WTC11 (cell line): ENCODE measurements around the gene CELSR3. TPM values are rescaled to one million over a fixed set of nuclear protein-coding genes. Genes with fewer than 3 reads are reported as not detected.

Experiments
- ATAC-seq: fragments of 200-7000 bp; cut with Tn5 transposase; 2 replicates; pipeline ENCODE4 v1.10.0; 2021; ENCODE audit warnings: mild to moderate bottlenecking, moderate library complexity
- CTCF ChIA-PET: fragments of 300-600 bp; sonication (Branson Sonifier 250); formaldehyde crosslinking; loops from one replicate; lab custom pipeline; 2021; ENCODE audit warnings: antibody characterized with exemption; lab: Charles Lee
- POLR2A ChIA-PET: fragments of 350-600 bp; sonication (Branson Sonifier 250); formaldehyde crosslinking; loops from one replicate; lab custom pipeline; 2021; ENCODE audit warnings: antibody characterized with exemption; lab: Charles Lee
- DNase-seq: peaks from one replicate; pipeline ENCODE4 v3.0.0; 2021; ENCODE audit warnings: low spot score
- H3K27ac Mint-ChIP-seq: 2 replicates; pipeline ENCODE4 v1.8.0; 2021; ENCODE audit warnings: mixed read lengths
- H3K27me3 Mint-ChIP-seq: 2 replicates; pipeline ENCODE4 v1.8.0; 2021; ENCODE audit warnings: low read depth, mild to moderate bottlenecking, moderate library complexity, mixed read lengths
- H3K36me3 Mint-ChIP-seq: 2 replicates; pipeline ENCODE4 v1.8.0; 2021; ENCODE audit warnings: mixed read lengths
- H3K4me1 Mint-ChIP-seq: 2 replicates; pipeline ENCODE4 v1.8.0; 2022; ENCODE audit warnings: mixed read lengths
- H3K4me3 Mint-ChIP-seq: 2 replicates; pipeline ENCODE4 v1.8.0; 2021; ENCODE audit warnings: mild to moderate bottlenecking, moderate library complexity, mixed read lengths
- H3K9me3 Mint-ChIP-seq: 2 replicates; pipeline ENCODE4 v1.8.0; 2021; ENCODE audit warnings: mixed read lengths
- ATF1 ChIP-seq: sonication (generic); formaldehyde crosslinking; IDR thresholded peaks from 2 replicates; pipeline ENCODE4 v1.8.1; 2023; ENCODE audit warnings: mild to moderate bottlenecking, moderate library complexity, missing genetic modification reagents
- E2F5 ChIP-seq: sonication (generic); formaldehyde crosslinking; IDR thresholded peaks from 2 replicates; pipeline ENCODE4 v1.8.1; 2022; ENCODE audit warnings: mild to moderate bottlenecking, moderate library complexity, missing genetic modification reagents
- ELF4 ChIP-seq: sonication (generic); formaldehyde crosslinking; IDR thresholded peaks from 2 replicates; pipeline ENCODE4 v1.8.1; 2022; ENCODE audit warnings: low read depth, mild to moderate bottlenecking, moderate library complexity, missing genetic modification reagents
- ERG ChIP-seq: fragments of 250-450 bp; sonication (Bioruptor Pico); IDR thresholded peaks from 2 replicates; pipeline ENCODE4 v1.8.0; 2021; ENCODE audit warnings: mild to moderate bottlenecking
- FOXJ3 ChIP-seq: sonication (generic); formaldehyde crosslinking; IDR thresholded peaks from 2 replicates; pipeline ENCODE4 v1.9.0; 2021; ENCODE audit warnings: missing genetic modification reagents, mild to moderate bottlenecking, borderline replicate concordance
- FOXK1 ChIP-seq: sonication (generic); formaldehyde crosslinking; IDR thresholded peaks from 2 replicates; pipeline ENCODE4 v1.8.0; 2022; ENCODE audit warnings: mild to moderate bottlenecking, moderate library complexity, missing genetic modification reagents
- IRF2 ChIP-seq: sonication (generic); formaldehyde crosslinking; IDR thresholded peaks from 2 replicates; pipeline ENCODE4 v1.8.0; 2022; ENCODE audit warnings: low read depth, missing genetic modification reagents, borderline replicate concordance
- RELA ChIP-seq: sonication (generic); formaldehyde crosslinking; IDR thresholded peaks from 2 replicates; pipeline ENCODE4 v1.8.1; 2022; ENCODE audit warnings: missing genetic modification reagents, mild to moderate bottlenecking, borderline replicate concordance
- TEAD4 ChIP-seq: sonication (generic); formaldehyde crosslinking; IDR thresholded peaks from 2 replicates; pipeline ENCODE4 v1.8.0; 2022; ENCODE audit warnings: mild to moderate bottlenecking, missing genetic modification reagents
- USF1 ChIP-seq: sonication (generic); formaldehyde crosslinking; IDR thresholded peaks from 2 replicates; pipeline ENCODE4 v1.8.0; 2022; ENCODE audit warnings: mild to moderate bottlenecking, missing genetic modification reagents
- ZNF121 ChIP-seq: sonication (generic); formaldehyde crosslinking; IDR thresholded peaks from 2 replicates; pipeline ENCODE4 v1.8.0; 2023; ENCODE audit warnings: missing genetic modification reagents
- ZNF138 ChIP-seq: sonication (generic); formaldehyde crosslinking; conservative IDR thresholded peaks from 2 replicates; pipeline ENCODE4 v1.8.1; 2022; ENCODE audit warnings: mild to moderate bottlenecking, moderate library complexity, missing genetic modification reagents
- ZNF232 ChIP-seq: sonication (generic); formaldehyde crosslinking; IDR thresholded peaks from 2 replicates; pipeline ENCODE4 v1.8.0; 2022; ENCODE audit warnings: mild to moderate bottlenecking, missing genetic modification reagents
- total RNA-seq: library from RNA; stranded (reverse); gene quantifications from 3 replicates; pipeline ENCODE4 v1.2.3, GENCODE V29; 2021
- TF ChIP-seq, protein P1 (sequence below): sonication (generic); formaldehyde crosslinking; IDR thresholded peaks from 2 replicates; pipeline ENCODE4 v1.8.1; 2023; ENCODE audit warnings: mild to moderate bottlenecking, missing genetic modification reagents, borderline replicate concordance
- TF ChIP-seq, protein P2 (sequence below): sonication (generic); formaldehyde crosslinking; conservative IDR thresholded peaks from 2 replicates; pipeline ENCODE4 v1.8.1; 2022; ENCODE audit warnings: mild to moderate bottlenecking, missing genetic modification reagents
- TF ChIP-seq, protein P3 (sequence below): fragments of 250-450 bp; sonication (Bioruptor Pico); conservative IDR thresholded peaks from 2 replicates; pipeline ENCODE4 v1.9.0; 2021; ENCODE audit warnings: mild to moderate bottlenecking

The CELSR3 gene
- total RNA-seq, 1 experiment from 2014 or later, result 27.9 TPM

DNA sequence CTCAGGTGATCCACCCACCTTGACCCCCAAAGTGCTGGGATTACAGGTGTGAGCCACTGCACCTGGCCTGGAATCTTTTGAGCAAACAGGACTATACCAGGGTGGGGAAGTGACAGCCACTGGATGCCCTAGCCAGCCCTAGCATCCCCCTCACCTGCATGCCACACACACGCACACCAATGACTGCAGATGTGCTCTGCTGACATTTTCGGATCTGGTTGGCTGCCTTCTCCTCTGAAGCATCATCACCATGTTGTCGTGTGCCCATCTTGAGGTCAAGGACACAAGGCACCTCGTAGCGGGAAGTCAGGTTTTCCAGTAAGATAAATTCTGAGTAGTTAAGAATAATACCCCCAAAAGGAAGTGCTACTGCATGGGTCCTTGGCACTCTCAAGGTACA lies 26.7 kb upstream of the CELSR3 start (continued):
- TF ChIP-seq E2F5 (CRISPR knock-in tag) (no peak), TEAD4 (no peak), RELA (CRISPR knock-in tag) (no peak), ZNF232 (CRISPR knock-in tag) (no peak), ERG (CRISPR knock-in tag) (no peak), ATF1 (no peak), ZNF121 (CRISPR knock-in tag) (no peak), FOXK1 (CRISPR knock-in tag) (no peak), USF1 (CRISPR knock-in tag) (no peak)
- TF ChIP-seq, protein P1, sequence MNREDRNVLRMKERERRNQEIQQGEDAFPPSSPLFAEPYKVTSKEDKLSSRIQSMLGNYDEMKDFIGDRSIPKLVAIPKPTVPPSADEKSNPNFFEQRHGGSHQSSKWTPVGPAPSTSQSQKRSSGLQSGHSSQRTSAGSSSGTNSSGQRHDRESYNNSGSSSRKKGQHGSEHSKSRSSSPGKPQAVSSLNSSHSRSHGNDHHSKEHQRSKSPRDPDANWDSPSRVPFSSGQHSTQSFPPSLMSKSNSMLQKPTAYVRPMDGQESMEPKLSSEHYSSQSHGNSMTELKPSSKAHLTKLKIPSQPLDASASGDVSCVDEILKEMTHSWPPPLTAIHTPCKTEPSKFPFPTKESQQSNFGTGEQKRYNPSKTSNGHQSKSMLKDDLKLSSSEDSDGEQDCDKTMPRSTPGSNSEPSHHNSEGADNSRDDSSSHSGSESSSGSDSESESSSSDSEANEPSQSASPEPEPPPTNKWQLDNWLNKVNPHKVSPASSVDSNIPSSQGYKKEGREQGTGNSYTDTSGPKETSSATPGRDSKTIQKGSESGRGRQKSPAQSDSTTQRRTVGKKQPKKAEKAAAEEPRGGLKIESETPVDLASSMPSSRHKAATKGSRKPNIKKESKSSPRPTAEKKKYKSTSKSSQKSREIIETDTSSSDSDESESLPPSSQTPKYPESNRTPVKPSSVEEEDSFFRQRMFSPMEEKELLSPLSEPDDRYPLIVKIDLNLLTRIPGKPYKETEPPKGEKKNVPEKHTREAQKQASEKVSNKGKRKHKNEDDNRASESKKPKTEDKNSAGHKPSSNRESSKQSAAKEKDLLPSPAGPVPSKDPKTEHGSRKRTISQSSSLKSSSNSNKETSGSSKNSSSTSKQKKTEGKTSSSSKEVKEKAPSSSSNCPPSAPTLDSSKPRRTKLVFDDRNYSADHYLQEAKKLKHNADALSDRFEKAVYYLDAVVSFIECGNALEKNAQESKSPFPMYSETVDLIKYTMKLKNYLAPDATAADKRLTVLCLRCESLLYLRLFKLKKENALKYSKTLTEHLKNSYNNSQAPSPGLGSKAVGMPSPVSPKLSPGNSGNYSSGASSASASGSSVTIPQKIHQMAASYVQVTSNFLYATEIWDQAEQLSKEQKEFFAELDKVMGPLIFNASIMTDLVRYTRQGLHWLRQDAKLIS, result no peak

GRCh38 chr3:48688737-48689075 lies 26.0 kb upstream of the CELSR3 start:
- CTCF ChIA-PET, result interaction anchor here (1.6 kb wide), 1 partner anchor 53 kb away, joined by 8 read pairs; the partner anchor contains the start of gene SLC26A6
- H3K4me1 Mint-ChIP-seq, result peaks cover 14% of the 10 kb centered on the region
- no peak overlapping the region for H3K4me3 Mint-ChIP-seq
- peaks cover 52% of the 10 kb centered on the region for H3K36me3 Mint-ChIP-seq
- no peak overlapping the region for H3K27ac Mint-ChIP-seq
- DNase-seq (no peak), ATAC-seq (no peak)
- TF ChIP-seq ELF4 (CRISPR knock-in tag), result no peak
- TF ChIP-seq ZNF138 (CRISPR knock-in tag), result no peak
- TF ChIP-seq, protein P2, sequence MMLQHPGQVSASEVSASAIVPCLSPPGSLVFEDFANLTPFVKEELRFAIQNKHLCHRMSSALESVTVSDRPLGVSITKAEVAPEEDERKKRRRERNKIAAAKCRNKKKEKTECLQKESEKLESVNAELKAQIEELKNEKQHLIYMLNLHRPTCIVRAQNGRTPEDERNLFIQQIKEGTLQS (CRISPR knock-in tag), result no peak
- no peak for TF ChIP-seq ZNF121 (CRISPR knock-in tag)
- TF ChIP-seq, protein P3, sequence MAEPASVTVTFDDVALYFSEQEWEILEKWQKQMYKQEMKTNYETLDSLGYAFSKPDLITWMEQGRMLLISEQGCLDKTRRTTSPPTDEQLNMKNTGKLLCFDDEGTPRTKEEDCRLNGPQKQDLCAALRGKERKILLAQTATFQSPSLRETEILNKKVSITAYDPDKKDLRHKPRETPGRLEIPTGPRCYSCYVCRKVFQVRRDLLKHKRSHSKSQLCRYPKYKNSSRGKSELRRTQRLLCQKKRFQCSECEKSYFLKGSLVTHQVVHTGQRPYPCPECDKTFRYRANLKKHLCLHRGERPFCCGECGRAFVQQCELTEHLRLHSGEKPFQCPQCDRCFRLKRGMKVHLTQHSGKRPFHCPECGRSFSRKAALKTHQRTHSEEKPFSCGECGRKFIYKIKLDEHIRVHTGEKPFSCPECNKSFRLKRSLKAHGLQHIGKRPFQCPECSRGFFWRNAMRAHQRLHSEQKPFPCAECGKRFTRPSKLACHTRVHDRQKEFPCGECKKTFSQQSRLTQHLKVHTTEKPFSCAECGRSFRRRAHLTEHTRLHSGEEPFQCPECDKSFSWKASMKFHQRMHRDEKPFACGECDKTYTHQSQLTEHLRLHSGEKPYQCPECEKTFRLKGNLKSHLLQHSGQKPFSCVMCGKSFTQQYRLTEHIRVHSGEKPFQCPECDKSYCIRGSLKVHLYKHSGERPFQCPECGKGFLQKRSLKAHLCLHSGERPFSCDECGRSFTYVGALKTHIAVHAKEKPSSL (CRISPR knock-in tag), result no peak
- no peak for TF ChIP-seq IRF2
- TF ChIP-seq FOXJ3 (CRISPR knock-in tag), result no peak
- H3K27me3 Mint-ChIP-seq, result no peaks in the 10 kb centered on the region
- H3K9me3 Mint-ChIP-seq, result no peaks in the 10 kb centered on the region
- POLR2A ChIA-PET, result no interaction called here
